ENCODE results near the gene DNAH3.

DNA sequence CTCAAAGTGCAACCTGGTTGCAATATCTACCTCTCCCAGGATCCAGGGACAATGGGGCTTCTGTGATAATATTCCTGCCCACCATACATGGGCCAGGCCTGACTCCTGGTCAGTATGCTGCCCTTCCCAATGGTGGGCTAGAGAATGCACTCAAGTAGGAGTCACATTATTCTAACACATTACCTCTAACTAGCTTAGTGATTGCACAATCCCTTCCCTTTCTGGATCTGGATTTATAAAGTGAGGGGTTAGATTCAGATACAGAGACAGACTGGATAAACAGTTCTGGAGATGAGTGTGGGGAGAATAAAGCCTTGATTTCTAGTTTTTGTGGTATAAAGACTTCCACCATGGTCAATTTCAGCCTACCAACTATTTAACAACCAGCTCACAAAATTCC is 217.1 kb downstream of the DNAH3 start:
- TF ChIP-seq EGR1 (IDR thresholded peaks at IDR 0.05; ENCODE audit: borderline replicate concordance, low read depth, low read length) (no peak), CTCF (IDR thresholded peaks at IDR 0.05; ENCODE audit: control extremely low read depth in 1 of 3, insufficient read depth in 1 of 3, low read depth in 1 of 3, low read length in 3 of 3) (no peak), TEAD4 (IDR thresholded peaks at IDR 0.05; ENCODE audit: low read depth, low read length) (no peak), SRF (IDR thresholded peaks at IDR 0.05; ENCODE audit: low read depth, low read length) (no peak), EZH2 (IDR thresholded peaks at IDR 0.05; ENCODE audit: low read depth, low read length, severe bottlenecking) (no peak), KDM4A (IDR thresholded peaks at IDR 0.05; ENCODE audit: low read depth, low read length, severe bottlenecking) (no peak), TAF7 (optimal IDR thresholded peaks at IDR 0.05; ENCODE audit: borderline replicate concordance, low read depth, low read length) (no peak), POLR2AphosphoS5 (IDR thresholded peaks at IDR 0.05; ENCODE audit: low read depth, low read length) (no peak)

Measured in H1 (cell line).